ENCODE measurements around the gene GLOD4. TPM values are rescaled to one million over a fixed set of nuclear protein-coding genes. Genes with fewer than 3 reads are reported as not detected.
"Not testable (repeated sequence)": the region's sequence is repeated elsewhere in the genome, so short reads cannot be mapped to it uniquely, and the experiment has no call there.

Gene GLOD4
- total RNA-seq, 2 donors from 2014 or later, result 89.3 to 103 TPM

GRCh38 chr17:795276-795675 lies 13.2 kb upstream of the GLOD4 start:
- H3K9ac ChIP-seq (ENCODE audit: low read depth in 2 of 2, low read length in 2 of 2), result peak overlapping the region; percentile 27 to 50

GRCh38 chr17:794876-795275 lies 12.8 kb upstream of the GLOD4 start:
- H3K9ac ChIP-seq (ENCODE audit: low read depth in 2 of 2, low read length in 2 of 2), result peak overlapping the region; percentile 27 to 50
- H3K36me3 ChIP-seq, result no peaks in the 10 kb centered on the region
- no peaks in the 10 kb centered on the region for H3K9me3 ChIP-seq
- no peaks in the 10 kb centered on the region for H3K27me3 ChIP-seq
- peak overlapping the region; percentile 22 for H3K27ac ChIP-seq
- intact Hi-C loops (cut with DNase I), result loop anchor here (2.0 kb wide), 1 partner anchor 186 kb away; no protein-coding TSS in a partner anchor
- peak; percentile 77 for TF ChIP-seq CTCF (IDR thresholded peaks at IDR 0.05)
- no peaks in the 10 kb centered on the region for H3K4me1 ChIP-seq
- H3K4me3 ChIP-seq, result no peak overlapping the region
- DNase-seq, result peak; percentile 77

More at GRCh38 chr17:795276-795675, 13.2 kb upstream of the GLOD4 start:
- no peak for DNase-seq
- H3K27ac ChIP-seq, result peak overlapping the region; percentile 22
- H3K4me3 ChIP-seq, result no peak overlapping the region
- H3K4me1 ChIP-seq, result no peaks in the 10 kb centered on the region
- no peaks in the 10 kb centered on the region for H3K36me3 ChIP-seq
- no peak for TF ChIP-seq CTCF (IDR thresholded peaks at IDR 0.05)
- H3K27me3 ChIP-seq, result no peaks in the 10 kb centered on the region
- H3K9me3 ChIP-seq, result no peaks in the 10 kb centered on the region
- intact Hi-C loops (cut with DNase I), result loop anchor here (2.0 kb wide), 1 partner anchor 186 kb away; no protein-coding TSS in a partner anchor

GRCh38 chr17:792277-792676 lies 10.2 kb upstream of the GLOD4 start:
- Histone ChIP-seq H3K9ac (ENCODE audit: low read depth in 2 of 2, low read length in 2 of 2) (no peak overlapping the region), H3K9me3 (no peaks in the 10 kb centered on the region), H3K27ac (no peak overlapping the region), H3K4me3 (no peak overlapping the region), H3K27me3 (no peaks in the 10 kb centered on the region), H3K4me1 (no peaks in the 10 kb centered on the region), H3K36me3 (peaks cover 8% of the 10 kb centered on the region)
- no peak for TF ChIP-seq CTCF (IDR thresholded peaks at IDR 0.05)
- intact Hi-C loops (cut with DNase I), result no loop called here
- DNase-seq, result no peak

- Histone ChIP-seq H3K36me3 (peaks cover 8% of the 10 kb centered on the region), H3K9me3 (no peaks in the 10 kb centered on the region), H3K4me1 (no peaks in the 10 kb centered on the region), H3K27ac (no peak overlapping the region), H3K27me3 (no peaks in the 10 kb centered on the region), H3K4me3 (no peak overlapping the region), H3K9ac (ENCODE audit: low read depth in 2 of 2, low read length in 2 of 2) (no peak overlapping the region)
- no peak for TF ChIP-seq CTCF (IDR thresholded peaks at IDR 0.05)
- intact Hi-C loops (cut with DNase I), result no loop called here
- DNase-seq, result no peak
These were observed 9.7 kb upstream of the GLOD4 start for GRCh38 chr17:791829-792228.

GRCh38 chr17:790874-791247 lies 8.8 kb upstream of the GLOD4 start:
- H3K27ac ChIP-seq; H3K36me3 ChIP-seq; intact Hi-C loops (cut with DNase I): not testable (repeated sequence)

GRCh38 chr17:789931-790873 lies 8.1 kb upstream of the GLOD4 start:
- H3K9ac ChIP-seq (ENCODE audit: low read depth in 2 of 2, low read length in 2 of 2); H3K4me3 ChIP-seq; H3K4me1 ChIP-seq; H3K36me3 ChIP-seq; H3K27ac ChIP-seq; H3K27me3 ChIP-seq; intact Hi-C loops (cut with DNase I); DNase-seq; H3K9me3 ChIP-seq: not testable (repeated sequence)

More at GRCh38 chr17:790874-791247, 8.8 kb upstream of the GLOD4 start:
- not testable (repeated sequence) for DNase-seq; H3K9ac ChIP-seq (ENCODE audit: low read depth in 2 of 2, low read length in 2 of 2); H3K27me3 ChIP-seq; H3K4me3 ChIP-seq; H3K4me1 ChIP-seq; H3K9me3 ChIP-seq
